Glomerular visceral epithelial cell (primary cell): ENCODE measurements around the gene PRKCD.

Experiments used
- DNase-seq: peaks from one replicate; pipeline ENCODE4 v3.0.0-alpha.2; 2016; ENCODE audit errors: extremely low spot score

The PRKCD gene

DNA sequence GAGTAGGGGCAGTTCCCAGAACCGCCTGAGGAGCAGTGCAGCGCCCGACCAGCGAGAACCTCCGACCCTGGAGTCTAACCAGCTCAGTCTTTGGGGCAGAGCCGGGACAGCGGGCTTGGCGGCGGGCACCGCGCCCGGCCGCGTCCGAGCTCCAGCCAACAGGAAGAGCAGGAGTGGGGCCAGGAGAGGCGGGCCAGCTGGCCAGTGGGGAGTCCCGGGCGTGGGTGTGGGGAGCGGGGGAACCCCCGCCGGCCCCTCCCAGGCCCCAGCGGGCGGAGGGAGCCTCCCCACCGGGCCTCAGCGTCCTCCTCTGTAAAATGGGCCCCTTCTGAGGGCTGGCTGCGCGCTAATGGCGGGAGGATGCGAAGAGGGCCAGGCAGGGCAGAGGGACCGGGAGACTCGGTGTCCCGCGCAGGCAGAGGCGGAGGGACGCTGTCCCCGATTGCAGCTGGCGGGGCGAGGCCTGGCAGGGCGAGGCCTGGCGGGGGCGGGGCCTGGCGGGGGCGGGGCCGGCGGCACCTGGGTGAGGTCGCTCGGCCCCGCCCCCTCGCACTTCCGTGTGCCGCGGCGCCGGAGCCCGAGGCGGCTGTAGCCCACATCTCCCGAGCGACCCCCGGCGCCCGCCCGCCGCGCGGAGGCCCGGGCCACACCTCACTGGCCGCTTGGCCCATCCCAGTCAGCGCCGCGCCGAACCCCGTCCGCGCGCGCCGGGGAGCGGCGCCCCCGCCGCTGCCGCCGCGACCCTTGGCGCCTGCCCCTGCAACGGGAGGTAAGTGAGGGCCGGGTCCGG is at the start of gene PRKCD:
PRKCD (plus strand) TSS at position 550 of the 790 bp plus-strand sequence. CDS start 17,214 bp downstream, outside the sequence.
- peak; percentile 88 for DNase-seq

DNA sequence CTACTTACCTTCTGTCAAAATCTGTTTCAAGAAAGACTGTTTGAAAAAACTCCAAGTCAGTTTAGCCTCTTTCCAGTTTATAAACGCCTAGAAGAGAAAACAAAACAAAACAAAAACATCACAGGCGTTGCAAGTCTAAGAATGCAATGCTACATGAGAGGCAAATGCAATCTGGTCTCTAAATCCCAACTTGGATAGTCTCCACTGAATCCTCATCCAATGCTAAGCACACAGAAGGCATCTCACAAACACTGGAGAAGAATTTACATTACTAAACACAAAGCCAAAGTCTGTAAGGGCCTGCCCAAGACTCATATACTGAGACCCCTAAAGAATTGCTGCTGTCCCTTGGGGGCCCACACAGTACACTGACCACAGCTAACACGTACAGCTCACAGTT is 49.2 kb upstream of the PRKCD start:
- DNase-seq: no peak

DNA sequence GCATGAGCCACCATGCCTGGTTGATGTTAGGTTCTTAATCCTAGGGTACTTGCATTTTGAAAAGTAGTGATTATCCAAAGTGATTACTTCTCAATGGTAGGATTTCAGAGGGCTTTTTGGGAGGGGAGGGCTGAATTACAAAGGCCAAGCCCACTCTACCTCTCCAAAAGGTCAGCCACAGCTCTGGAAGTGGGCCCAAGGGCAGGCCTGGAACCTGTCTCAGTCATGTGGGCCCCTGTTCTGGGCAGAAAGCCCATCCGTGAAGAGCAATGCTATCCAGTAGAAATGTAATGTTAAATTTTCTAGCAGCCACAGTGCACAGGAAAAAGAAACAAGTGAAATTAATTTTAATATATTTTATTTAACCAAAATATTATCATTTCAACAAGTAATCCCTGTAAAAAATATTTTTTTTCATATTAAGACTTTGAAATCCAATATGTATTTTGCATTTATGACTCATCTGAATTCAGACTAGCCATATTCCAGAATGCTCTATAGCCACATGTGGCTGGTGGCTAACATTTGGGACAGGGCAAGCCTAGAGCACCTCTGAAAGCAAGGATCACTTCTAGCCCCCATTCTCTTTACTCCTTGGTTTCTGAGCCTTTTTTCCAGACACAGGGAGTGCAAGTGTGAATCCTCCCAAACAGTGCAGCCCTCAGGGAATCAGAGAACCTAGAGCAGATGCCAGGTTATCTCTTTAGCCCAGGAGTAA is 47.6 kb upstream of the PRKCD start:
- no peak for DNase-seq

DNA sequence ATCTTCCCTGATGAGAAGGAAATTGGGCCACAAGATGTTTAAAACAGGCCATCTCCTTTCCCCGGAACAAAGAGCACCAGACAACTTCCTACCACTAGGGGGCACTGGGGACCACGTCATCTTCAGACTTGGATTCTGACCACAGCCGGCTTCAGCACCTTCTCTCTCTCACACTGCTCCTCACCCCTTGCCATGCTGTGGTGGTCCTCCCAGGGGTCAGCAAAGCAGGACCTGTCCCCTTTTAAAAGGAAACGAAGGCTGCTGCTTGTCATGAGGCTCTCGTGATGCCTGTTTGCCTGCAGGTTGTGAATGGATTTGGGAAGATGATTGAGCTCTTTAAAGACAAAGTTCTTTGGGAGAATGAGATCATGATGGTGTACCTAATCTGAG is 47.0 kb upstream of the PRKCD start:
- peak; percentile 79 for DNase-seq

DNA sequence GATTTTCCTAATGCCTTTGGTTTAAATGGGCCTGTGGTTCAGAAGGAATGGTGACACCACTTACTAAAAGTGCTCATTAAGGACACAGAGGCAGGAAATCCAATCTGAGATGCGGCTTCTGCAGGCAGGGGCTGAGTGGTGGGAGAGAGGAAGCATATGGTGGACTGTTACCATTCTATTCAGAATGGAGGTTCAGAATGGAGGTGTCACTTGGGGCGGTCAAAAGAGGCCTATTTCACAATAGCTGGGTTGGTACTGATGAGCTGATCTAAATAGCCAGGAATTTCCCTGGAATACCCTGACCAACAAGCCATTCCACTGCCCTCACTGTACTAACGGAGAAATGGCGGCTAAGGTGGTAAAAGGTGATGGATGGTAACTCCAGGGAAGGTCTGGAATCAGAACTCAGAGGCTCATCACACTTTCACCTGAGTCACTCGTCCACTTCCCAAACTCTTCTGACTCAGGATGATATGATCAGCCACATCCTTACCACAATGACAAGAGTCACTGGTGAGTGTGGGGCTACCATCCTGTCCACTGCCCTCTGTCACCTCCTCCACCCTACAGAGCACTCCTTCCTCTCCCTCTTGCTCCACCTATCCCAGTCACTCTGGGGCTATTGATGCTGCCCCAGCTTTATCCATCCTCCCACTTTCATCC is 46.5 kb upstream of the PRKCD start:
- DNase-seq: peak; percentile 51

DNA sequence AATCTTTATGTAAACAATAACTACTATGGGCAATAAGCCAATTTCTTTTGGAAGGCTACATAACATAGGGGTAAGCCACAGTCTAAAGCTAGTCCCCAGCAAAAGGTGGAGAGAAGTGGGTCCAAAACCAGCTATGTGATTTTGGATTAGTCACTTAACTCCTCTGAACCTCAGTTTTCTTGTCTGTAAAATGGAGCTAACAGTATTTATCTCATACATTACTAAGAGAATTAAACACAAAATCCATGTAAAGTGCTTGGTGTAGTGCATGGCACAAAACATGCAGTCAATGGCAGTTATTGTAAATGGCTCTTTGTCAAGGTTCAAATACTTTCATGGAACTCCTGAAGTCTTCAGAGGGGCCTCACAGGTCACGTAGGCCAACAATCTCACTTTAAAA is 44.1 kb upstream of the PRKCD start:
- no peak for DNase-seq

DNA sequence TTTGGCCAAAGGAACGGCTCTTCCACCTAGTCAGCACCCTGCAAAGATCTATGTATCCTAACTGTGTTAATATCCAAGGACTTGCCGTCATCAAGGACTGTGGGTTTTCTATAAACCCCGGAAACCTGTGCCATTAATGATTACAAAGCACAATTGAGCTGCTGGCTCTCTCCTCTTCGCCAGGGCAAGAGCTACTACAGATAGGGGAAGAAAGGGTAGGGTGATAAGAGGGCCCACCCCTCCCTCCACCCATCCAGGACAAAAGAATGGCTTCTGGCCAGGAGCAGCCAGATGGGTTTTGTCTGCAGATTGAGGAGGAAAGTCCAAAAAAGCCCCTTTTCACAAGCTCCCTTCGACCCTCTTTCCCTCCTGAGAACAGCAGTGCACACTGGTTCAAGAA is 40.7 kb upstream of the PRKCD start:
- DNase-seq: no peak

DNA sequence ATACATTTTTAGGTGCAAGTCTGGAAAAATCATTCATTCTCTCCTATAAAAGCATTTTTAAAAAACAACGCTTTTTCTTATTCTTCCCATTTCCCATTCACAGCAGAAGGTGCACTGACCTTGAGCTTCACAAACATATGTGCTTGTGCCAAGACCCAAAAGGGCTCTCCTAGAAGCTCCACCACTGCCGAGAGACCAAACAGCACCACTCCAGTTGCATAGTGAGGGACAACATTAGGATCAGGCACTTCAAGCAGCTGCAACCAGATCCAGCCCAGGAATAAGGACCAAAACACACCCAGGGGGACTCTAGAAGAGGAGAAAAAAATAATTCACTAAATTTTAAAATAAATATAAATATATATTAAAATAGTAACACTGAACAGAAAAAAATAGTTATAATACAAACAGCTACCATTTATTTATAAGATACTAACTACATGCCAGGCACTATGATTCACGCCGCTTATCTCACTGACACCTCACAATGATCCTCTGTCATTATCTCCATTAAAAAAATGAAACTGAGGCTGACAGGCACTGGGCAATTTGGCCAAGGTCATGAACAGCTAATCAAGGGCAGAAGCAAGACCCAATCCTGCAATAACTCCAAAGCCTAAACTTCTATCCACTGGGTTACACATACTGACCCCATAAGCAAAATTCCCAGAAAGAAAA is 38.6 kb upstream of the PRKCD start:
- no peak for DNase-seq

DNA sequence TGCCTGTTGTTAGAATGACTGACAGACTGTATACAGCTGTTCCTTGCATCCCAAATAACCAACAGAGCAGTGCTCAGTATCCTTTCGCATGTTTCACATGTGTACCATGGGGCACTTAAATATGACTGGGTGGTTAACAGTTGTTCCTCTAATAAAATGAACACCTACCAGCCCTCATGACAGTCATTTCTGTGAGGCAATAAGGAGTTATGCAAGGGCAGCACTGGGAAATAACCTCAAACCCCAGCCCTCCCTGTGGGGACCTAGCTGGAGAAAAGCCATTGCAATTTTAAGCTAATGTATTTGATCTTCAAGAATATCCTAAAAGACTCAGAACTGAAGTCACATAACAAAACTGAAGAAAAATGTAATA is 38.1 kb upstream of the PRKCD start:
- no peak for DNase-seq

DNA sequence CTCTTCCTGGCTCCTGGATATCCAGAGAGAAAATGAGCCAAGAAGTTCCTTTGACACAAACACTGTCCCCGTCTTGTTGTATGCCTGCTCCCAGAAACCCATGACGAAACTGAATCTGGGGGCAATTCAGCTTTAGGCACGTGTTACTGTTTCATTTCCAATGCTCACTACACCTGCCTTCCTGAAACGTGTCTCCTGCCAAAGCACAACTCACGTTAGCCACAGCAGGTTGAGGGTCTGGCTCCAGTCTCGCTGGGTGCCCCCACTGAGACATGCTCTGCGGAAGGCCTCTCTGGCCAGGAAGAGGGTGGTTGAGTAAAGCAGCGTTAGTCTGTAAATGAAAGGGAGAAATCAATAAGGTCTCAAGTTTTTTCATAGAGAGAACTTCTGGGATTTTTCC is 37.5 kb upstream of the PRKCD start:
- no peak for DNase-seq

DNA sequence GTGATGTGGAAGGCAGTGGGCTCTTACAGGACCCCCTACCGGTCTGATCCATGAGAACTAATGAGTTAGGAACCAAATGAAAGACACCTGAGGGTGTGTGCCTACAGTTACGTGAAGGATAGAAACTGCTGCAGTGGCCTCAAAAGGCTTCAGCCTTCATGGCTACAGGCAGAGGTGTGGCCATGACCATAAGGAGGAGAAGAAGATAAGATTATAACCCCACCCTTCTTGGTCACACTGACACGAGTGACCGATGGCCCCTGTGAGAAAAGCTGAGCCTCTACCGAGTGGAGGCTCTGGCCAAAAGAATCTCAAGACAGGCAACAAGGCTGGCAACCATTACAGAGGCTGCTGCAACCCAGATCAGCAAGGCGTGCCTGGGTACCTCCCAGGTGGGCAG is 37.1 kb upstream of the PRKCD start:
- DNase-seq: no peak

DNA sequence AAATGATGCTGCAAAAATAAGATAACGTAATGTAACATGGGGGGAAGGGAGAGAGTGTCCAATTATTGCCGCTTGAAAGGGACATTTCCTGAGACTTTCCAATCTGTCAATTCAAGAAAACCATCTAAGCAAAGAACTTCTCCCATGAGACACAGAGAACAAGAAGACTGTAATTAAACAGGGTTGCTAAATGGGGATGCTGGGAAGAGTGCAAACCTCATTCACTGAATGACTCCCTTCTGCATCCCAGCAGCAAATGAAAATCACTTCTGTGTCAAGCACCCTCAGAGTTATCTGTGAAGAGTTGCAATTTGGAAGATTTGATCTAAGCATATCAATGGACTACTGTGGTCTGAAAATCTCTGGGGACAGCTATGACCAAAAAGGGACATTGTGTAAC is 34.4 kb upstream of the PRKCD start:
- DNase-seq: no peak

DNA sequence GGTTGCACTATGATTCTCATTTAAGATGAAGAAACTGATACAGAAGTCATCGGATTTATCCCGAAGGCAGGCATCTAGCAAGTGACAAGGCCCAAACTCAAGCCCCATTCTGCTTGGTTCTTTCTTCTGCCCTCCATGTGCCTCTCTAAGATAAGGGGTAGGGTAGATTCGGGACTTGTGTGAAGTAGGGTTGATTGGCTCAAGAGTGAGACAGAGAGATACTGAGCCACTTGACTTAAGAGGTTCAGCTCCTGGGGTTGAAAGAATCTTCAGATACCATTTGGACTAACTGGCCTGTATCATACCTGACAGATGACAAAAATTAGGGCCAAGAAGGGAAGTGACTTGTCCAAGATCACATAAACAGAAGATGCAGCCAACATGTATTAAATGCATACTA is 31.7 kb upstream of the PRKCD start:
- DNase-seq: no peak

DNA sequence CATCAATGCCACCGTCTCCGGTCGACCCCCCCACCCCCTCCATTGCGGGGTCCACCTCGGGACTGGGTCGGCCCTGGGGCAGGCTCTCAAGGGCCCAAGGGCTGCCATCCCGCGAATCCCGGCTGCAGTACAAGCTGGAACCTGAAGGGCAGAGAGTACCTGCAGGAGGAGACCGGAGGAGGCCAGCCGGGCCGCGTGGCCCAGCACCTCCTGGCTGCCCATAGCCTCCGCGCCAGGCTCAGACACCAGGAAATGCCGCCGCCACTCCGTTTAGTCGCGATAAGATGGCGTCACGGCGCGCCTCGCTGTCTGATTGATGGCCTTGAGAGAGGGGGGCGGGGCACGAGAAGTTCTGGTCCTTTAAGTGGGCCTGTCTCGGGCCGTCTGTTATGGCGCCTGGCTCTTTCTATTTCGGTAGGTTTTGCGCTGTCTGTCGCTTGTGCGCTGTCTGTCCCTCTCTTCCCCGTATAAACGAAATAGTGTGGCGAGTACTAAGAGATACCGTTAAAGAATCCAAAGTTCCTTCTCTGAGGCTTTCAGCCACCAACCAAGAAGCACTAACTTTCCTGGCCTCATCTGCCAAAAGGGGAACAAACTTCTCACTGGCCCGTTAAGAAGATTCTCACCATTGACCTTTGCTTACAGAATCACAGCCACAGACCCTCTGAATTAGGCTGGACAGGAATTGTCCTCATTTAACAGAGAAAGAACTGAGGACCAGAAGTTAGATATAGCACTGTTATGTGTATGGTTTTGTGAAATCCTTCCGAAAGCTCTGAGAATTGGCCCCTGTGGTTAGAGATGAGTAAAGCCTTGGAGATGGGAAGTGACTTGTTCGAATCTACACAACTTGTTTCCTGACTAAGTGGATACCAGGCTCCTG is 30.6 kb upstream of the PRKCD start, which contains the start of gene RFT1:
RFT1 (minus strand) TSS at position 257 of the 883 bp plus-strand sequence; CDS start at position 222, 35 bp downstream.
- DNase-seq: peak; percentile 94

DNA sequence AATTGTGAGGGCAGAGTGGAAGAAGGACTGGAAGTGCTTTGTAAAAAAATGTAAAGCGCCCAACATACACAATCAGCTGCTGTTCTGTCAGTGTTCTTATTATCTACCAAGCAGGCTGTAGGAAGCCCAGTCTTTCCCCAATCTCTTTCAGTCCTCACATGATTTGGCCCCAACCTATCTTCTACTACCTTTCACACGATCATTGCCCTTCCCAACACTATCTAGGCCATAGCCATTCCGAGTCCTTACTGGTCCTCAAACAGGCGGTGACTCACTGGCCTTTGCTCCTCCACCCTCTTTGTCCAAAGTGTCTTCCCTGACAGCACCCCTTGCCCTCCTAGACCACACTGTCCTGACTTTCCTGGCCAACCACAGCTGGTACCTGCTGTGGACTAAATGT is 29.9 kb upstream of the PRKCD start:
- no peak for DNase-seq

DNA sequence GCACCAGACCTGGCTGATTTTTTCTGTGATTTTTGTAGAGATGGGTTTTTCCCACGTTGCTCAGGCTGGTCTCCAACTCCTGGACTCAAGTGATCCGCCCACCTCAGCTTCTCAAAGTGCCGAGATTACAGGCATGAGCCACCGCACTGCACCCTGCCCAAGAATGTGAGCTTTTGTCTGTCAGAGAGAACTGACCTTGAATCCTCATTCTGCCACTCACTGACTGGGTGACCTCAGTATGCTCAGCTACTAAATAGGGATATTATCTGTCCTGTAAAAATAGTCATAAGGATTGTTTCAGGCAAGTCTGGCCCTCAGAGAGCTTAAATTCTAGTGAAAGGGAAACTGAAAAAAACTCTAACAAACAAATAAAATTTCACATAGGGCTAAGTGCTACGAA is 28.7 kb upstream of the PRKCD start:
- DNase-seq: no peak

DNA sequence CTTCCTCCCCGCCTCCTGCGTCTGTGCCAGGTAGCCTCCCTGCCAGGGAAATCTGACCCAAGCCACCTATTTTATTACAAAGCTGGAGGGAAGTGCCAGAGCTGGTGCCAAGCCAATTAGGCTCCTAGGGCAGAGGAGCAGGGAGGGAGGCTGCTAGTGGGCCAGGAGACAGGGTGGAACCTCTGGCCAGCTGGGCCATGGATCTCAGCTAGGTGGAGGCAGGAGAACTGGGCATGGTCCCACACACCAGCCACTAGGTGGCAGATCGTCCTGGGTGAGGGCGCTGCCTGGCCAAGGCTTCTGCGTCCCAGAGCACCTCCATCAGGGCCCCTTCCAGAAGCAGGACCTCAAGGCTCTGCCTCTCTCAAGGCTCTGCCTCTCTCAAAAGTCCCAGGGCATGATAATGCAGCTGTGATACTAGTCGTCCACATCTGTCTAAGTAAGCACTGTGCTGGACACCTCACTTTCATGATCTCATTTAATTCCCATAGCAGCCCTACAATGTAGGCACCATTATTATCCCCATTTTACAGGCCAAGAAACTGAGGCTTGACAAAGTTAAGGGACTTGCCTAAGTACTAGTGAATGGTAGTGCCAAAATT is 26.3 kb upstream of the PRKCD start:
- peak; percentile 67 for DNase-seq

DNA sequence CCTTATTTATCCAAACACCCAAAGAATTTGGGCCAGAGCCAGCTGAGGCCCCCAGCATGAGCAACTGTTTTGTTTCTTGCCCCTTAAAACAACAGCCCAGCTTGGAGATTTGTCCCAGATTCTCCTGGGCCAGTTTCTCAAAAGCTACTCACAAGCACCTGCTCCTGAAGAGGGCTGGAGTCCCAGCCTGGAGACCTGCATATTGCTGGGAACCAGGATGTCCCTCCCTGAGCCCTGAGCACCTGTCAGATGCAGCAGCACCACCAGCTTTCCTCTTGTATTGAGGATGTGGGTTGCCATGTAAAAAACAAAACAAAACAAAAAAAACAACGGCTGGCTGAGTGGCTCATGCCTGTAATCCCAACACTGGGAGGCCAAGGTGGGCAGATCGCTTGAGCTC is 23.8 kb upstream of the PRKCD start:
- DNase-seq: no peak

DNA sequence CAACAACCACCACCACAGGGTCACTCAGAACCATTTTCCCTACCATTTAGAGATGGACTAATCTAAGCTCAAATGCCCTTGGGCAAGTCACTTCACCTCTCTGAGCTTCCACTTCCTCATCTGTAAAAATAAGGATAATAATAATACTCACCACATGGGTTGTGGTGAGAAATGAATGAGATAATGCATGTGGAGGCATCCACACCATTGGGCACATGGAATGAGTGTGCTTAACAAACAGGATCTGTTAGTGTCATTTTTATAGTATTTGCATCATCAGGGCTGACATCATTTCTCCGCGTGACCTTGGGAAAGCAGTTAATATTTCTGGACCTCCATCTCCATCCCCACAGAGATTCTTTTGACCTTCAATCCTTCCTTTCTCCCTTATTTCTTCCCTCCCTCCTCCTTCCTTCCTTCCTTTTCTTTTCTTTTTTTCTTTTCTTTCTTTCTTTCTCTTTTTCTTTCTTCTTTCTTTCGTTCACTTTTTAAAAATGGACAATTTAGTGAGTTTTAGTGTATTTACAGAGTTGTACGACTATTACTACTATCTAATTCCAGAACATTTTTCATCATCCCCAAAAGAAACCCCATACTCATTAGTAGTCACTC is 23.1 kb upstream of the PRKCD start:
- peak; percentile 21 for DNase-seq
